SK-N-SH treated with all-trans-retinoic acid at 6 μM for 48 hours (cell line): ENCODE measurements around the gene TAMALIN.

Experiments
- ATAC-seq: fragments of 200-7000 bp; cut with Tn5 transposase; 3 replicates; pipeline ENCODE4 v1.9.1; 2020; ENCODE audit warnings: mild to moderate bottlenecking, moderate library complexity
- ARNTL ChIP-seq: fragments of 450-650 bp; formaldehyde crosslinking; IDR thresholded peaks from 2 replicates; pipeline ENCODE4 v1.5.0; 2020; ENCODE audit warnings: low read depth, mild to moderate bottlenecking, moderate library complexity, borderline replicate concordance
- BACH2 ChIP-seq: fragments of 250-450 bp; sonication (Bioruptor Pico); IDR thresholded peaks from 2 replicates; pipeline ENCODE4 v1.9.0; 2021; ENCODE audit warnings: mild to moderate bottlenecking, borderline replicate concordance
- CREB5 ChIP-seq: fragments of 250-450 bp; sonication (Bioruptor Pico); IDR thresholded peaks from 2 replicates; pipeline ENCODE4 v1.5.1; 2020; ENCODE audit warnings: low read depth, mild to moderate bottlenecking, moderate library complexity
- CSDC2 ChIP-seq: fragments of 250-450 bp; sonication (Bioruptor Pico); IDR thresholded peaks from 2 replicates; pipeline ENCODE4 v1.5.0; 2020; ENCODE audit warnings: mild to moderate bottlenecking, moderate library complexity
- CSRNP3 ChIP-seq: fragments of 250-450 bp; sonication (Bioruptor Pico); IDR thresholded peaks from 2 replicates; pipeline ENCODE4 v1.5.1; 2021; ENCODE audit warnings: mild to moderate bottlenecking, moderate library complexity
- GLIS3 ChIP-seq: fragments of 250-450 bp; sonication (Bioruptor Pico); IDR thresholded peaks from 2 replicates; pipeline ENCODE4 v1.5.0; 2020; ENCODE audit warnings: mild to moderate bottlenecking, moderate library complexity
- ISL1 ChIP-seq: fragments of 250-450 bp; sonication (Bioruptor Pico); IDR thresholded peaks from 2 replicates; pipeline ENCODE4 v2.1.2; 2022; ENCODE audit warnings: mild to moderate bottlenecking, moderate library complexity
- OSR1 ChIP-seq: fragments of 250-450 bp; sonication (Bioruptor Pico); IDR thresholded peaks from 2 replicates; pipeline ENCODE4 v1.8.0; 2022; ENCODE audit warnings: moderate library complexity, mild to moderate bottlenecking, inconsistent platforms
- PATZ1 ChIP-seq: fragments of 250-450 bp; sonication (Bioruptor Pico); IDR thresholded peaks from 2 replicates; pipeline ENCODE4 v1.8.0; 2020; ENCODE audit warnings: mild to moderate bottlenecking, moderate library complexity, borderline replicate concordance
- POU6F1 ChIP-seq: fragments of 250-450 bp; sonication (Bioruptor Pico); IDR thresholded peaks from 2 replicates; pipeline ENCODE4 v1.8.0; 2021; ENCODE audit warnings: low read depth, mild to moderate bottlenecking, moderate library complexity, borderline replicate concordance
- PPARA ChIP-seq: fragments of 250-450 bp; sonication (Bioruptor Pico); IDR thresholded peaks from 2 replicates; pipeline ENCODE4 v1.5.0; 2020; ENCODE audit warnings: mild to moderate bottlenecking, borderline replicate concordance
- RARB ChIP-seq: fragments of 250-450 bp; sonication (Bioruptor Pico); IDR thresholded peaks from 2 replicates; pipeline ENCODE4 v1.8.0; 2021; ENCODE audit warnings: mild to moderate bottlenecking, moderate library complexity
- SNAI2 ChIP-seq: fragments of 250-450 bp; sonication (Bioruptor Pico); IDR thresholded peaks from 2 replicates; pipeline ENCODE4 v1.5.0; 2020; ENCODE audit warnings: mild to moderate bottlenecking, moderate library complexity
- TCF4 ChIP-seq: fragments of 250-450 bp; sonication (Bioruptor Pico); IDR thresholded peaks from 2 replicates; pipeline ENCODE4 v1.8.0; 2021; ENCODE audit warnings: mild to moderate bottlenecking, moderate library complexity, borderline replicate concordance
- TOX ChIP-seq: fragments of 250-450 bp; sonication (Bioruptor Pico); IDR thresholded peaks from 2 replicates; pipeline ENCODE4 v1.8.0; 2021; ENCODE audit warnings: mild to moderate bottlenecking, moderate library complexity, borderline replicate concordance
- TSHZ2 ChIP-seq: fragments of 250-450 bp; sonication (Bioruptor Pico); IDR thresholded peaks from 2 replicates; pipeline ENCODE4 v1.5.0; 2020; ENCODE audit warnings: mild to moderate bottlenecking, moderate library complexity
- ZC3H10 ChIP-seq: fragments of 250-450 bp; sonication (Bioruptor Pico); IDR thresholded peaks from 2 replicates; pipeline ENCODE4 v1.5.1; 2021; ENCODE audit warnings: mild to moderate bottlenecking, moderate library complexity
- ZFP3 ChIP-seq: fragments of 250-450 bp; sonication (Bioruptor Pico); IDR thresholded peaks from 2 replicates; pipeline ENCODE4 v1.5.0; 2020; ENCODE audit warnings: mild to moderate bottlenecking, moderate library complexity
- ZFP30 ChIP-seq: fragments of 450-650 bp; formaldehyde crosslinking; IDR thresholded peaks from 2 replicates; pipeline ENCODE4 v1.5.0; 2022; ENCODE audit warnings: mild to moderate bottlenecking, moderate library complexity
- ZNF565 ChIP-seq: fragments of 450-650 bp; formaldehyde crosslinking; conservative IDR thresholded peaks from 2 replicates; pipeline ENCODE4 v1.5.0; 2020; ENCODE audit warnings: low read depth, mild to moderate bottlenecking, moderate library complexity
- ZNF70 ChIP-seq: fragments of 450-650 bp; formaldehyde crosslinking; IDR thresholded peaks from 2 replicates; pipeline ENCODE4 v1.5.0; 2020; ENCODE audit warnings: mild to moderate bottlenecking, moderate library complexity
- ZNF8 ChIP-seq: fragments of 450-650 bp; formaldehyde crosslinking; IDR thresholded peaks from 2 replicates; pipeline ENCODE4 v1.5.0; 2020; ENCODE audit warnings: mild to moderate bottlenecking, moderate library complexity

TAMALIN gene

GRCh38 chr12:52006726-52007157, at the start of gene TAMALIN:
Gene TAMALIN, plus strand, starts transcription at chr12:52006946. Its CDS starts 74 bp downstream, at chr12:52007020.
- peak; percentile 52 for ATAC-seq
- TF ChIP-seq TCF4 = no peak

- no peak for ATAC-seq
- TF ChIP-seq ZFP3 (CRISPR knock-in tag) (no peak), POU6F1 (CRISPR knock-in tag) (no peak), CSDC2 (CRISPR knock-in tag) (no peak), CSRNP3 (CRISPR knock-in tag) (no peak), ZNF8 (CRISPR knock-in tag) (no peak), GLIS3 (no peak), ZNF565 (no peak), ZNF70 (CRISPR knock-in tag) (no peak), PATZ1 (CRISPR knock-in tag) (no peak), ISL1 (CRISPR knock-in tag) (no peak), TOX (CRISPR knock-in tag) (no peak), RARB (CRISPR knock-in tag) (no peak), ZC3H10 (CRISPR knock-in tag) (no peak), SNAI2 (no peak), ZFP30 (CRISPR knock-in tag) (no peak), PPARA (CRISPR knock-in tag) (no peak), OSR1 (CRISPR knock-in tag) (no peak)
These were observed 48.2 kb upstream of the TAMALIN start for GRCh38 chr12:51958542-51958941.

- TF ChIP-seq CSRNP3 (CRISPR knock-in tag) = no peak
- no peak for TF ChIP-seq TCF4
- TF ChIP-seq CREB5 (CRISPR knock-in tag) = no peak
- no peak for TF ChIP-seq OSR1 (CRISPR knock-in tag)
- TF ChIP-seq TSHZ2 = no peak
- TF ChIP-seq ZNF565 = no peak
- no peak for TF ChIP-seq CSDC2 (CRISPR knock-in tag)
- no peak for TF ChIP-seq BACH2 (CRISPR knock-in tag)
- no peak for TF ChIP-seq GLIS3
- no peak for TF ChIP-seq PPARA (CRISPR knock-in tag)
- no peak for TF ChIP-seq ZNF70 (CRISPR knock-in tag)
- TF ChIP-seq ARNTL (CRISPR knock-in tag) = no peak
- TF ChIP-seq SNAI2 = no peak
- no peak for ATAC-seq
These were observed 47.5 kb upstream of the TAMALIN start for GRCh38 chr12:51959211-51959610.
